ENCODE data around the gene PAFAH1B1.

The PAFAH1B1 gene

DNA sequence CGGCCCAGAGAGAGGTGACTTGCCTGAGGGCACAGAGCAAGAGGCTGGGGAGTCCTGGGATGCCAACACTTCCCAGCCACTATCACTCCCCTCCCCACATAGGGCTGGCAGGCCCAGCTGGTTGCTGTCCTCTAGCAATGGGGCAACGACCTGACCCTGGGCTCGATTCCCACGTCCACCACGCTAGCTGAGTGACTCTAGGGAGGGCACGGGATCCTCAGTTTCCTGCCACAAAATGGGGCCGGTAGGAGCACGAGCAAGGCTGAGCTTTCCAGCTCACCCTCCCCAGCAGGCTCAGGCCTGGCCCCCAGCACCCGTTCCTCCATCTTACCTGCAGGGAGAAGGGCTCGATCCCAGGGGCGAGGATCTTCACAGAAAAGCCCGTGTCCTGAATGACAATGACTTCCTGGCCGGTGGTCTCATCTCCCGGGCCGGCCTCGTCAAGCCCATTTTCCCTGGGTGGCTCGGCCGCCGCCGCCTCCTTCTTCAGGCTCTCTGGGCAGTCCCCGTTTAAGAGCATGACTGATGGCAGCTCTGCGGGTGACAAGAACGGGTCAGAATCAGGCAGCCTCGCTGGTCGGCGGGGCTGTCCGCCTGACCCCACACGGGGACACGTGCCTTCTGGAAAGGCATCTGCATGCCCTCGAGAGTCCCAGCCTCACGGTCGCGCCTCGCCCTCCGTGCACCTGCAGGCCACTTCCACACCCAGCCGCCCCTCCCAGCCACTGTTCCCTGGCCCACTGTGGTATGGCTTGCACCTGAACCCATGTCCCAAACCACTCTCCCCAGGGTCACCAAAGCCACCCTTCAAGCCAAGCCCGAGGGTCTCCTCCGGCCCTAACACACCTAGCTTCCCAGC lies 110.8 kb downstream of the PAFAH1B1 start:
- TF ChIP-seq, protein P1, sequence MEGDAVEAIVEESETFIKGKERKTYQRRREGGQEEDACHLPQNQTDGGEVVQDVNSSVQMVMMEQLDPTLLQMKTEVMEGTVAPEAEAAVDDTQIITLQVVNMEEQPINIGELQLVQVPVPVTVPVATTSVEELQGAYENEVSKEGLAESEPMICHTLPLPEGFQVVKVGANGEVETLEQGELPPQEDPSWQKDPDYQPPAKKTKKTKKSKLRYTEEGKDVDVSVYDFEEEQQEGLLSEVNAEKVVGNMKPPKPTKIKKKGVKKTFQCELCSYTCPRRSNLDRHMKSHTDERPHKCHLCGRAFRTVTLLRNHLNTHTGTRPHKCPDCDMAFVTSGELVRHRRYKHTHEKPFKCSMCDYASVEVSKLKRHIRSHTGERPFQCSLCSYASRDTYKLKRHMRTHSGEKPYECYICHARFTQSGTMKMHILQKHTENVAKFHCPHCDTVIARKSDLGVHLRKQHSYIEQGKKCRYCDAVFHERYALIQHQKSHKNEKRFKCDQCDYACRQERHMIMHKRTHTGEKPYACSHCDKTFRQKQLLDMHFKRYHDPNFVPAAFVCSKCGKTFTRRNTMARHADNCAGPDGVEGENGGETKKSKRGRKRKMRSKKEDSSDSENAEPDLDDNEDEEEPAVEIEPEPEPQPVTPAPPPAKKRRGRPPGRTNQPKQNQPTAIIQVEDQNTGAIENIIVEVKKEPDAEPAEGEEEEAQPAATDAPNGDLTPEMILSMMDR (IDR thresholded peaks at IDR 0.05) = no peak
- DNase-seq (ENCODE audit: low spot score) = peak; percentile 72
- H3K27ac ChIP-seq = no peak overlapping the region
- no peak overlapping the region for H3K4me3 ChIP-seq

DNA sequence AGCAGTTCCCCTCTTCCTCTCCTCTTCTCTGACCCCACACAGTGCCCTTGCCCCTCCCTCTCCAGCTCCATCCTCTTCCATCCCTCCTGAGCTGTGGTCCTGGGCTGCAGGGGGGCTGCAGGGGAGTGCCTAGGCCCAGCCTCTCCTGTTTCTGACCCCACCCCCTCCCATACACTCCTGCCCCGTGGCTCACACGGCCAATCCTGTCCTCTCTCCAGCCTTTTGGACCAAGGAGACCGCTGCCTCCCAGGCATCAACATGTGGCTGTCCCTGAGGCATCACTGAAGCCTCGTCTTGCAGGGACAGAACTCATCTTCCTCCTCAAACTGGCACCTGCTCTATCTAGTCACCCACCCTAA lies 111.4 kb downstream of the PAFAH1B1 start:
- Histone ChIP-seq H3K27ac (no peak overlapping the region), H3K4me3 (no peak overlapping the region)
- TF ChIP-seq, protein P1 (IDR thresholded peaks at IDR 0.05) = no peak
- no peak for DNase-seq (ENCODE audit: low spot score)

DNA sequence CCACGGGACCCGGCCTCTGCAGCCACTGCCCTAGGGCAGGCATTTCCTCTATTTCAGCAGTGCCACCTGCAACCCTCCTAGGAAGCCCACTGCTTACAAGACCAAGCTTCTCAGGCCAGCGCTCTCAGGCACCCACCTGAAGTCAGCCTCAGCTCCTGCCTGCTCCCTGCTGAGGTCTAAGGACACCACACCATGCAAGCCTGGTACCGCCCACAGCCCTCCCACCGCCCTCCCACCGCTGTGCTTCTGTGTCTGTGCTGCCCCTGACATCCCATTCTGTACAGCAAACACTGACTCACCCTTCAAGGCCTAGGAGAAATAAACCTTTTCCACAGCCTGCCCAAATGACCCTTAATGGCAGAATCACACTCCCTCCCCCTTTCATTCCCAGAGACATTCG lies 111.8 kb downstream of the PAFAH1B1 start:
- no peak overlapping the region for H3K4me3 ChIP-seq
- DNase-seq (ENCODE audit: low spot score) = no peak
- H3K27ac ChIP-seq = no peak overlapping the region
- TF ChIP-seq, protein P1 (IDR thresholded peaks at IDR 0.05) = no peak

DNA sequence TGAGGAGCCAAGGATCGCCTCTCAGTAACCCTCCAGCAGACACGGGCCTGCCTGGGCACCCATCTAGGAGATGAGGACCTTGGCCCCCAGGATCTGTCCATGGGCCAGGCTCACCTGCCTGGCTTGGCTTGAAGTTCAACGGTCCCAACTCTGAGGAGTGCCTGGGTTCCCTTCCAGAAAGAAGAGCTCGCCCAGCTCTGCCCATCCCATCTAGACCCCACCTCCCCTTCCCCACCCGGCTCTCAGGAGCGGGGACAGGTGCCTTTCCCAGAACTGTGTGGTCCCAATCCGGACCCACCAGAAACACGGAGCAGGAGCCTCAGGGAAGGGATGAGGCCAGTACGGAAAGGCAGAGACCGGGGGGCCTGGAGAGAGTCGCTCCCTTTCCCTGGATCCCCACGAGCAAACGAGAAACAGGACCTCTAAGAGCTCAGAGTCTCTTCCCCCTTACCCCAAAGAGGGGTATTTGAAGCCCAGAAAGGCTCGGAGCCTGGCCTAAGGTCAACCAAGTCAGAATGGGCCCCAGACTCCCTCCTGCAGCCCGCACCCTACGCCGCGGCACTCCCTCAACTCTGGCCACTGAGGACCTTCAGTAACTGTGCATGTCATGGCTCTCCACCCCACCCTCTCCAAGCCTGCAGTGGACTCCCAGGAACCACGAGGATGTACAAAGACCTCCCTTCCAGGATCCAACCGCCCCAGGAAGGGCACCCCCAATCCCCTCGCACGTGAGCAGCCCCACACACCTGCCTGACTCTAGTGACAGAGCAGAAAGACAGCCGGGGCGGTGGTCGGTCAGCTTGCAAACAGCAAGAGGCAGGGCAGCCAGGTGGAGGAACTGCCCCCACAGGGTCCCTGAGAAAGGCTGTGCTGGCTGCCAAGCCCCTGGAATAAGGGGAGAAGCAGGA lies 112.7 kb downstream of the PAFAH1B1 start:
- DNase-seq (ENCODE audit: low spot score) = no peak
- H3K4me3 ChIP-seq = no peak overlapping the region
- H3K27ac ChIP-seq = no peak overlapping the region

DNA sequence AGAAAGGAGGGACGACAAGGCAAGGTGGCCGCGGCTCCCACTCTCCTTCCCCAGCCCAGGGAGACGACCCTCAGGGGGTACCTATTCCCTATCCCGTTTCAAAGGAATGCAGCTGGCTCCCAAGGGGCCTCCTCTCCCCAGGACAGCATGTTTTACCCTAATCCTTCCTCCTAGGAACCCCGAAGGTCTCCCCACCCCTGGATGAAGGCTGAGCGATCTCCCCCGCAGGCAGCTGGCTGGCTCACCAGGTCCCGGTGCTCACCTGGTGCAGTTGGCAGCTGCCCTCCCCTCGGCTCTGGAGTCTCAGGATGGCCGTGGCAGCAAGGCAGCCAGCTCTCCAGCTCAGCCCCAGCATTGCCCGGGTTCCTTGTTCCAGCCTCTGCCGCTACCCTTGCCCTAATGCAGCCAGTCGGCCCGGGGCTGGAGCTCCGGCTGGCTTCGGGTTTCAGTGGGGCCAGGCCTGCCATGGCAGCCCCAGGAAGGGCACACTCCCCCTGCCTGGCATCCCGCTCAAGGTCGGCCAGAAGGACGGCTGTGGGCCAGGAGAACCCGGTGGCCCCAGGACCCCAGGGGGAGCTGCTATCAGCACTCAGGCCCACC lies 113.6 kb downstream of the PAFAH1B1 start:
- H3K27ac ChIP-seq = peak overlapping the region in 1 of 2 donors; percentile 34
- TF ChIP-seq, protein P1 (IDR thresholded peaks at IDR 0.05) = no peak
- DNase-seq (ENCODE audit: low spot score) = no peak
- peak overlapping the region; percentile 53 for H3K4me3 ChIP-seq

More for the DNA sequence above, 112.7 kb downstream of the PAFAH1B1 start:
- TF ChIP-seq, protein P1 (IDR thresholded peaks at IDR 0.05) = no peak

DNA sequence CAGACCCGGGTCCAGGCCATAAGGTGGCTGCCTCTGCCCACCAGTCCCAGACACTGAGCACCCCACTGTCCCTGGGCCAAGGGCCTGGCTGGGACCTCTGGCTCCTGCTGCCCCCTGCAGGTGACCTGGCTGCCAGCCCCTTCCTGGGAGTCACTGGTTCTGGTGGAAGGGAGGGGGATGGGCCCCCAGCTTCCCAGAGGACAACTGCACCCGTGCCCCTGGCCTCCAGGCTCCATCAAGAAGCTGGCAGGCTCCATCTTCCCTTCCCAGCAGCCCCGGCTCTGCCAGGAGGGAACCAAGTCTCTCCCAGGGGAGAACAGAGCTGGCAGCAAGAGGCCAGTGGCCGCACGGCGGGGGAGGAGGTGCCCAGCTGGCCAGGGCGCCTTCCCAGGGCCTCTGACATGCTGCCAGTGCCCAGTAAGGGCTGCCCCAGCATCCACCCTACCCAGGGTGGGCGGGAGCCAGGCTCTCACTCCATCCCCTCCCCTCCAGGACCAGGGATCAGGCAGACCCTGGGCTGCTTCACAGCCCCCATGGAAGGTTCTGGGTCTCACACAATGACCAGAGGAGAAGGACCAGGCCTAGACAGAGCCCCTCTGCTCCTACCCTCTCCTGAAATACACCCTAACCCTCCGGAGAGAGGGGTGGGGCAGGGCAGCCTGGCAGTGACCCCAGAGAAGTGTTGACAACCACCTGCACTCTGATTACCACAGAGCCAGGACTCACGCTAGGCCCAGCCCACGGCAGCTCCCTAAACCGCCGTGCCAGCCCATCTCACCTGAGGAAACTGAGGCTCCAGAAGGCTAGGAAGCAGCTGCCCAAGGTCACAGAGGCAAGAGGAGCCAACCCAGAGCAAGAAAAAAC lies 114.5 kb downstream of the PAFAH1B1 start:
- peak; percentile 85 for DNase-seq (ENCODE audit: low spot score)
- Histone ChIP-seq H3K4me3 (peak overlapping the region; percentile 53), H3K27ac (peak overlapping the region; percentile 34 to 71)
- TF ChIP-seq, protein P1 (IDR thresholded peaks at IDR 0.05) = no peak
